GM23338 (cell line): Measurements from ENCODE around the gene KCNF1. TPM values are rescaled to one million over a fixed set of nuclear protein-coding genes. Genes with fewer than 3 reads are reported as not detected.

Source experiments
- ATAC-seq: fragments of 200-7000 bp; cut with Tn5 transposase; 3 replicates; pipeline ENCODE4 v1.9.1; 2020
- DNase-seq: peaks from one replicate; pipeline ENCODE4 v3.0.0-alpha.2; 2015; ENCODE audit warnings: low spot score
- H2AFZ ChIP-seq: fragments of 200-600 bp; sonication (generic); 2 replicates; pipeline ENCODE4 v1.8.0; 2016; ENCODE audit warnings: antibody characterized with exemption, mild to moderate bottlenecking, moderate library complexity
- H3F3A ChIP-seq: fragments of 200-600 bp; sonication (generic); replicated peaks from 2 replicates; pipeline ENCODE4 v1.8.0; 2017; ENCODE audit warnings: antibody characterized with exemption, mixed run types, low read depth
- H3K27ac ChIP-seq: fragments of 200-600 bp; sonication (generic); 2 replicates; pipeline ENCODE4 v1.6.1; 2016; ENCODE audit warnings: low read depth
- H3K27me3 ChIP-seq: fragments of 200-600 bp; sonication (generic); 2 replicates; pipeline ENCODE4 v1.8.0; 2016; ENCODE audit warnings: mild to moderate bottlenecking, mixed run types, moderate library complexity; ENCODE audit not compliant: insufficient read depth
- H3K36me3 ChIP-seq: fragments of 200-600 bp; sonication (generic); 2 replicates; pipeline ENCODE4 v1.8.0; 2016; ENCODE audit warnings: mild to moderate bottlenecking; ENCODE audit not compliant: insufficient read depth
- H3K4me1 ChIP-seq: fragments of 200-600 bp; sonication (generic); 2 replicates; pipeline ENCODE4 v1.8.0; 2016; ENCODE audit warnings: mild to moderate bottlenecking, moderate library complexity; ENCODE audit not compliant: insufficient read depth
- H3K4me2 ChIP-seq: fragments of 200-600 bp; sonication (generic); 2 replicates; pipeline ENCODE4 v1.7.1; 2017; ENCODE audit warnings: mixed run types
- H3K4me3 ChIP-seq: fragments of 200-600 bp; sonication (generic); 2 replicates; pipeline ENCODE4 v1.6.1; 2016; ENCODE audit warnings: mixed run types
- H3K79me2 ChIP-seq: fragments of 200-600 bp; sonication (generic); replicated peaks from 2 replicates; pipeline ENCODE4 v1.8.0; 2017; ENCODE audit warnings: mild to moderate bottlenecking; ENCODE audit not compliant: insufficient read depth
- H3K9me2 ChIP-seq: fragments of 200-600 bp; sonication (generic); 2 replicates; pipeline ENCODE4 v1.8.0; 2017; ENCODE audit not compliant: insufficient read depth
- H4K20me1 ChIP-seq: fragments of 200-600 bp; sonication (generic); replicated peaks from 2 replicates; pipeline ENCODE4 v1.8.0; 2017; ENCODE audit warnings: mild to moderate bottlenecking; ENCODE audit not compliant: insufficient read depth
- H3K27ac Mint-ChIP-seq: 2 replicates; pipeline ENCODE4 v1.8.0; 2020; ENCODE audit warnings: inconsistent platforms, mild to moderate bottlenecking, moderate library complexity, mixed read lengths
- H3K27me3 Mint-ChIP-seq: 3 replicates; pipeline ENCODE4 v1.8.0; 2022; ENCODE audit warnings: low read depth, mild to moderate bottlenecking, moderate library complexity, mixed read lengths, inconsistent platforms; ENCODE audit not compliant: insufficient read depth, poor library complexity
- H3K36me3 Mint-ChIP-seq: 3 replicates; pipeline ENCODE4 v1.8.0; 2021; ENCODE audit warnings: low read depth, mild to moderate bottlenecking, inconsistent platforms, moderate library complexity, mixed read lengths
- H3K4me1 Mint-ChIP-seq: 3 replicates; pipeline ENCODE4 v1.8.0; 2020; ENCODE audit warnings: mild to moderate bottlenecking, inconsistent platforms, mixed read lengths
- H3K4me3 Mint-ChIP-seq: 3 replicates; pipeline ENCODE4 v1.8.0; 2021; ENCODE audit warnings: moderate library complexity, mild to moderate bottlenecking, inconsistent platforms, mixed read lengths
- H3K9me3 Mint-ChIP-seq: 3 replicates; pipeline ENCODE4 v1.8.0; 2020; ENCODE audit warnings: moderate library complexity, mild to moderate bottlenecking, inconsistent platforms, mixed read lengths
- CREB1 ChIP-seq: fragments of 250-450 bp; sonication (Bioruptor Pico); IDR thresholded peaks from 2 replicates; pipeline ENCODE4 v1.5.0; 2020; ENCODE audit warnings: low read depth, mild to moderate bottlenecking, moderate library complexity
- EZH2 ChIP-seq: fragments of 200-600 bp; sonication (generic); IDR thresholded peaks from one replicate; pipeline ENCODE4 v1.8.0; 2017; ENCODE audit warnings: antibody characterized with exemption, mild to moderate bottlenecking, low read depth; ENCODE audit not compliant: unreplicated experiment
- EZH2phosphoT487 ChIP-seq: fragments of 200-600 bp; sonication (generic); IDR thresholded peaks from one replicate; pipeline ENCODE4 v1.8.1; 2018; ENCODE audit warnings: antibody characterized with exemption; ENCODE audit not compliant: unreplicated experiment
- JUNB ChIP-seq: IDR thresholded peaks from one replicate; pipeline ENCODE4 v1.6.1; 2016; ENCODE audit warnings: antibody characterized with exemption; ENCODE audit not compliant: unreplicated experiment
- NANOG ChIP-seq: IDR thresholded peaks from 2 replicates; pipeline ENCODE4 v1.6.1; 2016; ENCODE audit warnings: antibody characterized with exemption, borderline replicate concordance
- POLR2AphosphoS5 ChIP-seq: IDR thresholded peaks from 2 replicates; pipeline ENCODE4 v1.6.1; 2016; ENCODE audit warnings: antibody characterized with exemption, low read depth
- STAT1 ChIP-seq: IDR thresholded peaks from one replicate; pipeline ENCODE4 v1.6.1; 2016; ENCODE audit warnings: antibody characterized with exemption; ENCODE audit not compliant: unreplicated experiment
- ZNF114 ChIP-seq: fragments of 250-450 bp; sonication (Bioruptor Pico); IDR thresholded peaks from 2 replicates; pipeline ENCODE4 v1.5.0; 2020; ENCODE audit warnings: mild to moderate bottlenecking, moderate library complexity
- ZNF331 ChIP-seq: fragments of 250-450 bp; sonication (Bioruptor Pico); IDR thresholded peaks from 2 replicates; pipeline ENCODE4 v1.5.0; 2020; ENCODE audit warnings: low read depth, mild to moderate bottlenecking, moderate library complexity
- polyA plus RNA-seq: library from polyadenylated mRNA; unstranded; fragments of >200 nt; fragmentation: Nextera tagmentation; extraction: Ambion mirVana; gene quantifications from 2 replicates; pipeline ENCODE4 v1.2.1, GENCODE V29; 2016
- total RNA-seq: library from RNA; depleted of rRNA; stranded (reverse); fragments of >200 nt; shearing (Covaris generic); gene quantifications from 2 replicates; pipeline ENCODE4 v1.2.3, GENCODE V29; 2014
- TF ChIP-seq, protein P1 (sequence below), 2 experiments: fragments of 200-600 bp in 1 of 2; sonication (generic) in 1 of 2; conservative IDR thresholded peaks; 2 replicates each; pipeline versions ENCODE4 v1.5.1 to v1.6.1; 2016 to 2017; ENCODE audit warnings: antibody characterized with exemption in 2 of 2, low read depth in 2 of 2, mild to moderate bottlenecking in 2 of 2, moderate library complexity in 1 of 2
- TF ChIP-seq, protein P2 (sequence below): IDR thresholded peaks from 2 replicates; pipeline ENCODE4 v1.6.1; 2016; ENCODE audit warnings: antibody characterized with exemption
- TF ChIP-seq, protein P3 (sequence below): IDR thresholded peaks from one replicate; pipeline ENCODE4 v1.6.1; 2018; ENCODE audit warnings: antibody characterized with exemption; ENCODE audit not compliant: unreplicated experiment

The KCNF1 gene
- total and polyA plus RNA-seq, 2 experiments from 2014 or later: 0.11 to 1.5 TPM

DNA sequence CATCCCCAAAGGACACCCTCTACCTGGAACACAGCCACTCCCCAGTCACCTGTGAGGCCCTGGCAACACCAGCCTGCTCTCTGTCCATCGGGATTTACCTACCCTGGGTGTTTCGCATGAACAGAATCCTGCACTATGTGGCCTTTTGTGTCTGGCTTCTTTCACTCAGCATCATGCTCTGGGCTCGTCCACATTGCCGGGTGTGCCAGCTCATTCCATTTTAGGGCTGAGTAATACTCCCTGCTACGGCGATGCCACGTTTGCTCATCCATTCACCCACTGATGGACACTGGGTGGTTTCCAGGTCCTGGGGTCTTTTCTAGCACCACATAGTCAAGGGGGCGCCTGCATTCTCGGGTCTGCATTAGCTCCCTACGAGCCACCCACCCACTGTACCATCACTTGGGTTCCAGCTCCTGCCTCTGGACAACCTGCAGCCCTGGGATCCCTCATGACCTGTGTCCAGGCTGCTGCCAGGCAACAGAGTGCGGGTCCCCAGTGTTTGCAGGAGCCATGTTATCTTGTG lies 22.0 kb downstream of the KCNF1 start:
- no peaks in the 10 kb centered on the region for H3K27me3 ChIP-seq
- TF ChIP-seq, protein P1, sequence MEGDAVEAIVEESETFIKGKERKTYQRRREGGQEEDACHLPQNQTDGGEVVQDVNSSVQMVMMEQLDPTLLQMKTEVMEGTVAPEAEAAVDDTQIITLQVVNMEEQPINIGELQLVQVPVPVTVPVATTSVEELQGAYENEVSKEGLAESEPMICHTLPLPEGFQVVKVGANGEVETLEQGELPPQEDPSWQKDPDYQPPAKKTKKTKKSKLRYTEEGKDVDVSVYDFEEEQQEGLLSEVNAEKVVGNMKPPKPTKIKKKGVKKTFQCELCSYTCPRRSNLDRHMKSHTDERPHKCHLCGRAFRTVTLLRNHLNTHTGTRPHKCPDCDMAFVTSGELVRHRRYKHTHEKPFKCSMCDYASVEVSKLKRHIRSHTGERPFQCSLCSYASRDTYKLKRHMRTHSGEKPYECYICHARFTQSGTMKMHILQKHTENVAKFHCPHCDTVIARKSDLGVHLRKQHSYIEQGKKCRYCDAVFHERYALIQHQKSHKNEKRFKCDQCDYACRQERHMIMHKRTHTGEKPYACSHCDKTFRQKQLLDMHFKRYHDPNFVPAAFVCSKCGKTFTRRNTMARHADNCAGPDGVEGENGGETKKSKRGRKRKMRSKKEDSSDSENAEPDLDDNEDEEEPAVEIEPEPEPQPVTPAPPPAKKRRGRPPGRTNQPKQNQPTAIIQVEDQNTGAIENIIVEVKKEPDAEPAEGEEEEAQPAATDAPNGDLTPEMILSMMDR (conservative IDR thresholded peaks at IDR 0.05; ENCODE audit: low read depth in 2 of 2): no peak
- TF ChIP-seq, protein P2, sequence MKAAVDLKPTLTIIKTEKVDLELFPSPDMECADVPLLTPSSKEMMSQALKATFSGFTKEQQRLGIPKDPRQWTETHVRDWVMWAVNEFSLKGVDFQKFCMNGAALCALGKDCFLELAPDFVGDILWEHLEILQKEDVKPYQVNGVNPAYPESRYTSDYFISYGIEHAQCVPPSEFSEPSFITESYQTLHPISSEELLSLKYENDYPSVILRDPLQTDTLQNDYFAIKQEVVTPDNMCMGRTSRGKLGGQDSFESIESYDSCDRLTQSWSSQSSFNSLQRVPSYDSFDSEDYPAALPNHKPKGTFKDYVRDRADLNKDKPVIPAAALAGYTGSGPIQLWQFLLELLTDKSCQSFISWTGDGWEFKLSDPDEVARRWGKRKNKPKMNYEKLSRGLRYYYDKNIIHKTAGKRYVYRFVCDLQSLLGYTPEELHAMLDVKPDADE: no peak
- TF ChIP-seq EZH2 (no peak), EZH2phosphoT487 (no peak), POLR2AphosphoS5 (no peak), ZNF114 (CRISPR knock-in tag) (no peak)
- no peak overlapping the region for H3K4me2 ChIP-seq
- no peak for ATAC-seq
- no peak overlapping the region for H3K4me3 ChIP-seq
- no peaks in the 10 kb centered on the region for H3K79me2 ChIP-seq
- H3K9me2 ChIP-seq: no peaks in the 10 kb centered on the region
- H3F3A ChIP-seq: no peaks in the 10 kb centered on the region
- Mint-ChIP-seq H3K4me3 (no peak overlapping the region), H3K36me3 (peaks cover 2% of the 10 kb centered on the region), H3K4me1 (peaks cover 29% of the 10 kb centered on the region), H3K9me3 (peaks cover 10% of the 10 kb centered on the region), H3K27me3 (peaks cover 17% of the 10 kb centered on the region), H3K27ac (peak overlapping the region; percentile 38; the same call in 1 of the 2 replicates)
- no peak overlapping the region for H3K27ac ChIP-seq
- H3K36me3 ChIP-seq: no peaks in the 10 kb centered on the region
- no peaks in the 10 kb centered on the region for H4K20me1 ChIP-seq
- DNase-seq: no peak
- no peak overlapping the region for H2AFZ ChIP-seq
- peaks cover 17% of the 10 kb centered on the region for H3K4me1 ChIP-seq

DNA sequence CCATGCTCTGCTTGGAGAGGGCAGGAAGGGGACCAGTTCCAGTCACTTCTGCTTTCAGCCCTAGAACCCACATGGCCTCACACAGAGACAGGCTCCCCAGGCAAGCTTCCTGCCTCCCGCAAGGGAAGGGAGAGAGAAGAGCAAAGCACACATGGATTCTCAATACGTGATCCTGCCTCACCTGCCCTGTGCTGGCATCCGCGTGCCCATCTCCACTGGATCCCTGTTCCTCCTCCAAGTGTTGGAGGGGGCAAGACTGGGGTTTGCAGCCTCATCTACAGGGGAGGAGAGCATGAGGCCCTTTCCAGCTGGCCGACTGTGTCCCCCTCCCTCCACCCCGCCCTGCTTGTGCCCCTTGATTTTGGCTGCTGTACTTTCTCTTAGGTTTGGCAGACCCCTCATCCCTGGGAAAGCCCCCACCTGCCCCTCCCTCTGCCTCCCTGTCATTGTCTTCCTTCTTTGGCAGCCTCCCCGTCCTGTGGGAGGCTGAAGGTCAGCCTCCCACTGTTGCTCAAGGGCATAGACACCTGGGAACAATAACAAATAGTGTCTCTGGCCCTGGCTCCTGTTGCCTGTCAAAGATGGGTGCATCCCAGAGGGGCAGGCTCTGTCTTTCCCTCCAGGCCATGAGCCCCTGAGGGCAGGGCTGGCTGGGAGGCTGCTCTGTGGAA lies 22.7 kb downstream of the KCNF1 start:
- no peaks in the 10 kb centered on the region for H3K9me2 ChIP-seq
- Mint-ChIP-seq H3K9me3 (peaks cover 16% of the 10 kb centered on the region), H3K27me3 (peaks cover 17% of the 10 kb centered on the region), H3K4me3 (no peak overlapping the region), H3K4me1 (peaks cover 29% of the 10 kb centered on the region), H3K36me3 (peaks cover 9% of the 10 kb centered on the region), H3K27ac (peak overlapping the region; percentile 38; the same call in 1 of the 2 replicates)
- H3K4me1 ChIP-seq: peaks cover 17% of the 10 kb centered on the region
- no peak overlapping the region for H3K27ac ChIP-seq
- peak overlapping the region; percentile 59; the same call in 1 of the 2 replicates for H2AFZ ChIP-seq
- no peaks in the 10 kb centered on the region for H4K20me1 ChIP-seq
- no peaks in the 10 kb centered on the region for H3K27me3 ChIP-seq
- no peaks in the 10 kb centered on the region for H3F3A ChIP-seq
- ATAC-seq (no peak), DNase-seq (no peak)
- H3K36me3 ChIP-seq: peaks cover 4% of the 10 kb centered on the region; the same call in 1 of the 2 replicates
- no peak overlapping the region for H3K4me2 ChIP-seq
- H3K4me3 ChIP-seq: no peak overlapping the region
- no peaks in the 10 kb centered on the region for H3K79me2 ChIP-seq
- TF ChIP-seq, protein P3, sequence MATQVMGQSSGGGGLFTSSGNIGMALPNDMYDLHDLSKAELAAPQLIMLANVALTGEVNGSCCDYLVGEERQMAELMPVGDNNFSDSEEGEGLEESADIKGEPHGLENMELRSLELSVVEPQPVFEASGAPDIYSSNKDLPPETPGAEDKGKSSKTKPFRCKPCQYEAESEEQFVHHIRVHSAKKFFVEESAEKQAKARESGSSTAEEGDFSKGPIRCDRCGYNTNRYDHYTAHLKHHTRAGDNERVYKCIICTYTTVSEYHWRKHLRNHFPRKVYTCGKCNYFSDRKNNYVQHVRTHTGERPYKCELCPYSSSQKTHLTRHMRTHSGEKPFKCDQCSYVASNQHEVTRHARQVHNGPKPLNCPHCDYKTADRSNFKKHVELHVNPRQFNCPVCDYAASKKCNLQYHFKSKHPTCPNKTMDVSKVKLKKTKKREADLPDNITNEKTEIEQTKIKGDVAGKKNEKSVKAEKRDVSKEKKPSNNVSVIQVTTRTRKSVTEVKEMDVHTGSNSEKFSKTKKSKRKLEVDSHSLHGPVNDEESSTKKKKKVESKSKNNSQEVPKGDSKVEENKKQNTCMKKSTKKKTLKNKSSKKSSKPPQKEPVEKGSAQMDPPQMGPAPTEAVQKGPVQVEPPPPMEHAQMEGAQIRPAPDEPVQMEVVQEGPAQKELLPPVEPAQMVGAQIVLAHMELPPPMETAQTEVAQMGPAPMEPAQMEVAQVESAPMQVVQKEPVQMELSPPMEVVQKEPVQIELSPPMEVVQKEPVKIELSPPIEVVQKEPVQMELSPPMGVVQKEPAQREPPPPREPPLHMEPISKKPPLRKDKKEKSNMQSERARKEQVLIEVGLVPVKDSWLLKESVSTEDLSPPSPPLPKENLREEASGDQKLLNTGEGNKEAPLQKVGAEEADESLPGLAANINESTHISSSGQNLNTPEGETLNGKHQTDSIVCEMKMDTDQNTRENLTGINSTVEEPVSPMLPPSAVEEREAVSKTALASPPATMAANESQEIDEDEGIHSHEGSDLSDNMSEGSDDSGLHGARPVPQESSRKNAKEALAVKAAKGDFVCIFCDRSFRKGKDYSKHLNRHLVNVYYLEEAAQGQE: no peak
- no peak for TF ChIP-seq POLR2AphosphoS5
- TF ChIP-seq STAT1: no peak
- TF ChIP-seq NANOG: no peak
- TF ChIP-seq, protein P2: no peak
- no peak for TF ChIP-seq CREB1 (CRISPR knock-in tag)
- TF ChIP-seq EZH2phosphoT487: no peak
- no peak for TF ChIP-seq ZNF114 (CRISPR knock-in tag)
- no peak for TF ChIP-seq JUNB
- TF ChIP-seq ZNF331 (CRISPR knock-in tag): no peak
